Stomach (tissue), 19 donors: ENCODE data around the gene TRAF3IP3. TPM values are rescaled to one million over a fixed set of nuclear protein-coding genes. Genes with fewer than 3 reads are reported as not detected.

ENCODE experiments used
- DNase-seq, 2 donors: peaks; one replicate each; pipeline versions ENCODE4 v3.0.0 to v3.0.0-alpha.2; 2013 to 2019
- H3K27ac ChIP-seq, 5 donors: fragments of 200-600 bp in 4 of 5; sonication (generic) in 4 of 5; one replicate each; pipeline ENCODE4 v1.5.1; 2013 to 2019; ENCODE audit warnings: mild to moderate bottlenecking in 1 of 5, moderate library complexity in 1 of 5
- H3K27me3 ChIP-seq, 3 donors: fragments of 200-600 bp; sonication (generic); one replicate each; pipeline ENCODE4 v1.5.1; 2017 to 2019; ENCODE audit warnings: mixed run types in 1 of 3
- H3K36me3 ChIP-seq, 4 donors: fragments of 200-600 bp; sonication (generic); 1 replicate in 3 of 4; 2 replicates in 1 of 4; pipeline ENCODE4 v1.5.1; 2016 to 2019
- H3K4me1 ChIP-seq, 4 donors: fragments of 200-600 bp; sonication (generic); one replicate each; pipeline ENCODE4 v1.5.1; 2016 to 2019
- H3K4me3 ChIP-seq, 4 donors: fragments of 200-600 bp; sonication (generic) in 3 of 4; one replicate each; pipeline ENCODE4 v1.5.1; 2016 to 2019; ENCODE audit warnings: mild to moderate bottlenecking in 1 of 4
- H3K9me3 ChIP-seq, 4 donors: fragments of 200-600 bp; sonication (generic); one replicate each; pipeline ENCODE4 v1.5.1; 2016 to 2019
- EP300 ChIP-seq: sonication (generic); formaldehyde crosslinking; IDR thresholded peaks from one replicate; pipeline ENCODE4 v1.6.1; 2017; ENCODE audit warnings: antibody characterized with exemption
- POLR2A ChIP-seq, 4 donors: fragments of 450-650 bp; IDR thresholded peaks; one replicate each; pipeline ENCODE4 v1.6.1; 2016; ENCODE audit warnings: antibody characterized with exemption in 4 of 4, control low read depth in 2 of 4, mild to moderate bottlenecking in 1 of 4, moderate library complexity in 1 of 4
- POLR2AphosphoS5 ChIP-seq, 3 donors: sonication (generic); formaldehyde crosslinking; IDR thresholded peaks; one replicate each; pipeline ENCODE4 v1.6.1; 2016; ENCODE audit warnings: antibody characterized with exemption in 3 of 3
- WGBS, 5 donors: extraction: QIAGEN DNeasy Blood & Tissue Kit in 3 of 5; methylation state at CpG; one replicate each; pipeline versions ENCODE4 v1.1.5 to v1.1.7; 2013 to 2018; 5-methylcytosine and 5-hydroxymethylcytosine counted together
- intact Hi-C: fragments of 100-400 bp; cut with DNase I; formaldehyde crosslinking; loops from one replicate; pipeline ENCODE4 v1.15.1; 2023; ENCODE audit warnings: low total_unique reads
- long read RNA-seq, 10 donors: transcript quantifications; one replicate each; lab custom pipeline, GENCODE V29; 2026
- polyA plus RNA-seq, 3 donors: library from polyadenylated mRNA; stranded (reverse); fragments of 200-250 nt; gene quantifications; one replicate each; pipeline ENCODE4 v1.2.3, GENCODE V29; 2013
- total RNA-seq, 5 donors: library from RNA; depleted of rRNA; stranded (reverse); fragments of >200 nt; gene quantifications; one replicate each; pipeline versions ENCODE4 v1.1.0 to v1.2.3, GENCODE V29; 2014 to 2016
- TF ChIP-seq, protein P1 (sequence below), 7 experiments: fragments of 450-650 bp in 4 of 7; fragments of 200-600 bp in 3 of 7; sonication (generic) in 3 of 7; IDR thresholded peaks; one replicate each; pipeline ENCODE4 v1.5.1; 2016 to 2019; ENCODE audit warnings: antibody characterized with exemption in 7 of 7, control low read depth in 2 of 7, mild to moderate bottlenecking in 1 of 7
- donor health status: healthy with polysubstance abuse.
- donor health status: Bipolar disorder and iron deficiency.
- donor health status: healthy.

Gene TRAF3IP3
- 1 to 10 TPM in 4 of 5 donors, not detected in 1; 2.2 to 9.6 (median 3.4) TPM for total RNA-seq
- polyA plus RNA-seq = 1 to 10 TPM; 2.2 to 6.7 (median 2.6) TPM
- long read RNA-seq, donor 1, partial matches to known transcripts = 5 of 5 reads
- long read RNA-seq, donor 1, other reads (novel, unspliced or antisense) = 0 of 5 reads
- long read RNA-seq, donor 2 = 0 reads
- long read RNA-seq, donor 3, partial matches to known transcripts = 0 of 1 reads
- long read RNA-seq, donor 3, other reads (novel, unspliced or antisense) = 0 of 1 reads
- long read RNA-seq, donor 4 = 0 reads
- long read RNA-seq, donor 5, partial matches to known transcripts = 0 of 1 reads
- long read RNA-seq, donor 5, other reads (novel, unspliced or antisense) = 0 of 1 reads
- long read RNA-seq, donor 6 = 0 reads
- long read RNA-seq, donor 7, partial matches to known transcripts = 0 of 1 reads
- long read RNA-seq, donor 7, other reads (novel, unspliced or antisense) = 0 of 1 reads
- long read RNA-seq, donor 8 = 0 reads
- long read RNA-seq, donor 9, partial matches to known transcripts = 0 of 1 reads
- long read RNA-seq, donor 9, other reads (novel, unspliced or antisense) = 0 of 1 reads
- long read RNA-seq, donor 10 = 0 reads

GRCh38 chr1:209755926-209756614, at the start of gene TRAF3IP3:
Gene TRAF3IP3 (plus strand): TSS chr1:209756053. CDS start chr1:209760040, 3,987 bp downstream.
- DNase-seq = peak; percentile 52 to 69
- WGBS, 5 donors = 45 to 64% (median 57%) methylated on average over 10 of the region's 10 CpGs
- peak within 1 kb of the TSS; percentile 25 to 84 (median 53) for H3K27ac ChIP-seq
- H3K4me1 ChIP-seq = peaks cover 0 to 35% (median 6%) of the 10 kb centered on the region in 4 donors
- H3K9me3 ChIP-seq = no peaks in the 10 kb centered on the region
- intact Hi-C loops = no loop called here
- peaks cover 0 to 6% (median 0%) of the 10 kb centered on the region in 4 donors for H3K36me3 ChIP-seq
- H3K27me3 ChIP-seq = no peaks in the 10 kb centered on the region
- peak within 1 kb of the TSS; percentile 1 to 35 (median 32) for H3K4me3 ChIP-seq
- TF ChIP-seq, protein P1, sequence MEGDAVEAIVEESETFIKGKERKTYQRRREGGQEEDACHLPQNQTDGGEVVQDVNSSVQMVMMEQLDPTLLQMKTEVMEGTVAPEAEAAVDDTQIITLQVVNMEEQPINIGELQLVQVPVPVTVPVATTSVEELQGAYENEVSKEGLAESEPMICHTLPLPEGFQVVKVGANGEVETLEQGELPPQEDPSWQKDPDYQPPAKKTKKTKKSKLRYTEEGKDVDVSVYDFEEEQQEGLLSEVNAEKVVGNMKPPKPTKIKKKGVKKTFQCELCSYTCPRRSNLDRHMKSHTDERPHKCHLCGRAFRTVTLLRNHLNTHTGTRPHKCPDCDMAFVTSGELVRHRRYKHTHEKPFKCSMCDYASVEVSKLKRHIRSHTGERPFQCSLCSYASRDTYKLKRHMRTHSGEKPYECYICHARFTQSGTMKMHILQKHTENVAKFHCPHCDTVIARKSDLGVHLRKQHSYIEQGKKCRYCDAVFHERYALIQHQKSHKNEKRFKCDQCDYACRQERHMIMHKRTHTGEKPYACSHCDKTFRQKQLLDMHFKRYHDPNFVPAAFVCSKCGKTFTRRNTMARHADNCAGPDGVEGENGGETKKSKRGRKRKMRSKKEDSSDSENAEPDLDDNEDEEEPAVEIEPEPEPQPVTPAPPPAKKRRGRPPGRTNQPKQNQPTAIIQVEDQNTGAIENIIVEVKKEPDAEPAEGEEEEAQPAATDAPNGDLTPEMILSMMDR (IDR thresholded peaks at IDR 0.05) = no peak
- TF ChIP-seq POLR2A (IDR thresholded peaks at IDR 0.05) = no peak
- no peak for TF ChIP-seq EP300
- peak in 1 of 3 donors; percentile 4 for TF ChIP-seq POLR2AphosphoS5 (IDR thresholded peaks at IDR 0.05)

- DNase-seq = no peak
- WGBS, 5 donors = 89 to 97% (median 92%) methylated on average over 3 of the region's 3 CpGs
- TF ChIP-seq EP300 = no peak
- no peak for TF ChIP-seq POLR2A (IDR thresholded peaks at IDR 0.05)
- no peak for TF ChIP-seq POLR2AphosphoS5 (IDR thresholded peaks at IDR 0.05)
- TF ChIP-seq, protein P1 (IDR thresholded peaks at IDR 0.05) = no peak
- Histone ChIP-seq H3K4me1 (no peaks in the 10 kb centered on the region), H3K27me3 (peaks cover 0 to 5% (median 0%) of the 10 kb centered on the region in 3 donors), H3K4me3 (no peak overlapping the region), H3K9me3 (no peaks in the 10 kb centered on the region), H3K27ac (no peak overlapping the region), H3K36me3 (no peaks in the 10 kb centered on the region)
- intact Hi-C loops = no loop called here
Measured at GRCh38 chr1:209706622-209707021, 49.2 kb upstream of the TRAF3IP3 start.

GRCh38 chr1:209707308-209707707, 48.5 kb upstream of the TRAF3IP3 start:
- H3K4me1 ChIP-seq = no peaks in the 10 kb centered on the region
- no peaks in the 10 kb centered on the region for H3K36me3 ChIP-seq
- WGBS, 5 donors = 68 to 89% (median 75%) methylated on average over 1 of the region's 1 CpG
- no peak overlapping the region for H3K27ac ChIP-seq
- DNase-seq = no peak
- H3K27me3 ChIP-seq = peaks cover 0 to 5% (median 0%) of the 10 kb centered on the region in 3 donors
- TF ChIP-seq POLR2A (IDR thresholded peaks at IDR 0.05) = no peak
- TF ChIP-seq, protein P1 (IDR thresholded peaks at IDR 0.05) = no peak
- no peaks in the 10 kb centered on the region for H3K9me3 ChIP-seq
- intact Hi-C loops = no loop called here
- no peak overlapping the region for H3K4me3 ChIP-seq

- Histone ChIP-seq H3K4me1 (no peaks in the 10 kb centered on the region), H3K9me3 (no peaks in the 10 kb centered on the region), H3K27me3 (peaks cover 0 to 5% (median 0%) of the 10 kb centered on the region in 3 donors), H3K27ac (no peak overlapping the region), H3K4me3 (no peak overlapping the region), H3K36me3 (no peaks in the 10 kb centered on the region)
- 52 to 64% (median 59%) methylated on average over 4 of the region's 4 CpGs for WGBS, 5 donors
- DNase-seq = no peak
- TF ChIP-seq POLR2A (IDR thresholded peaks at IDR 0.05) (no peak), POLR2AphosphoS5 (IDR thresholded peaks at IDR 0.05) (no peak), EP300 (no peak)
- TF ChIP-seq, protein P1 (IDR thresholded peaks at IDR 0.05) = no peak
- intact Hi-C loops = no loop called here
Measured at GRCh38 chr1:209708297-209708696, 47.6 kb upstream of the TRAF3IP3 start.
